Astrocyte (in vitro differentiated cells and primary cell): ENCODE data around the gene FAAP100. TPM values are rescaled to one million over a fixed set of nuclear protein-coding genes. Genes with fewer than 3 reads are reported as not detected.

Experiments used
- DNase-seq: peaks from one replicate; pipeline ENCODE4 v3.0.0-alpha.2; 2010; ENCODE audit warnings: low read depth
- FAIRE-seq: peaks from 2 replicates; lab custom pipeline; 2011; peaks lifted over from hg19 to GRCh38; lab: Jason Lieb, UNC
- H2AFZ ChIP-seq: 2 replicates; pipeline ENCODE4 v1.6.0; 2012; ENCODE audit warnings: low read depth, low read length, inconsistent platforms
- H3K27ac ChIP-seq: 2 replicates; pipeline ENCODE4 v1.5.1; 2011; ENCODE audit warnings: low read depth, low read length, inconsistent platforms
- H3K27me3 ChIP-seq: 2 replicates; pipeline ENCODE4 v1.6.0; 2011; ENCODE audit warnings: low read length, inconsistent platforms; ENCODE audit not compliant: insufficient read depth
- H3K36me3 ChIP-seq: 2 replicates; pipeline ENCODE4 v1.5.1; 2011; ENCODE audit warnings: low read length, inconsistent platforms; ENCODE audit not compliant: insufficient read depth
- H3K4me1 ChIP-seq: 2 replicates; pipeline ENCODE4 v1.5.1; 2011; ENCODE audit warnings: low read length, inconsistent platforms; ENCODE audit not compliant: insufficient read depth
- H3K4me2 ChIP-seq: 2 replicates; pipeline ENCODE4 v1.6.0; 2012; ENCODE audit warnings: low read length, inconsistent platforms
- H3K4me3 ChIP-seq: 2 replicates; pipeline ENCODE4 v1.5.1; 2011; ENCODE audit warnings: low read depth, mild to moderate bottlenecking, low read length, inconsistent platforms; ENCODE audit not compliant: insufficient read depth
- H3K79me2 ChIP-seq: 2 replicates; pipeline ENCODE4 v1.6.0; 2012; ENCODE audit warnings: mild to moderate bottlenecking, low read length, inconsistent platforms; ENCODE audit not compliant: insufficient read depth
- H3K9ac ChIP-seq: 2 replicates; pipeline ENCODE4 v1.6.0; 2012; ENCODE audit warnings: mild to moderate bottlenecking, low read length, inconsistent platforms
- H3K9me3 ChIP-seq: 2 replicates; pipeline ENCODE4 v1.5.1; 2012; ENCODE audit warnings: low read depth, mild to moderate bottlenecking, low read length, inconsistent platforms; ENCODE audit not compliant: insufficient read depth
- H4K20me1 ChIP-seq: 2 replicates; pipeline ENCODE4 v1.6.0; 2012; ENCODE audit warnings: low read length, inconsistent platforms; ENCODE audit not compliant: insufficient read depth
- H3K27ac Mint-ChIP-seq: one replicate; pipeline ENCODE4 v1.8.0; 2021; ENCODE audit warnings: mild to moderate bottlenecking, mixed read lengths; ENCODE audit not compliant: unreplicated experiment
- H3K27me3 Mint-ChIP-seq: one replicate; pipeline ENCODE4 v1.8.0; 2021; ENCODE audit warnings: low read depth, mixed read lengths; ENCODE audit not compliant: unreplicated experiment
- H3K36me3 Mint-ChIP-seq: one replicate; pipeline ENCODE4 v1.8.0; 2021; ENCODE audit warnings: low read depth, mixed read lengths; ENCODE audit not compliant: unreplicated experiment
- H3K4me1 Mint-ChIP-seq: one replicate; pipeline ENCODE4 v1.8.0; 2021; ENCODE audit warnings: low read depth, mixed read lengths; ENCODE audit not compliant: unreplicated experiment
- H3K4me3 Mint-ChIP-seq: one replicate; pipeline ENCODE4 v1.8.0; 2021; ENCODE audit warnings: mild to moderate bottlenecking, moderate library complexity, mixed read lengths; ENCODE audit not compliant: unreplicated experiment
- H3K9me3 Mint-ChIP-seq: one replicate; pipeline ENCODE4 v1.8.0; 2021; ENCODE audit warnings: mild to moderate bottlenecking, mixed read lengths; ENCODE audit not compliant: unreplicated experiment
- EZH2 ChIP-seq: IDR thresholded peaks from 2 replicates; pipeline ENCODE4 v1.6.1; 2012; ENCODE audit warnings: mild to moderate bottlenecking, low read length, inconsistent platforms; ENCODE audit not compliant: insufficient read depth
- total RNA-seq: library from RNA; stranded (reverse); gene quantifications from 2 replicates; pipeline ENCODE4 v1.2.1, GENCODE V29; 2021
- TF ChIP-seq, protein P1 (sequence below): IDR thresholded peaks from 2 replicates; pipeline ENCODE4 v1.5.1; 2011; ENCODE audit warnings: low read depth, mild to moderate bottlenecking, inconsistent platforms, low read length, moderate library complexity; ENCODE audit not compliant: insufficient read depth

Gene FAAP100
- total RNA-seq, 1 donor from 2014 or later = 38.9 TPM

DNA sequence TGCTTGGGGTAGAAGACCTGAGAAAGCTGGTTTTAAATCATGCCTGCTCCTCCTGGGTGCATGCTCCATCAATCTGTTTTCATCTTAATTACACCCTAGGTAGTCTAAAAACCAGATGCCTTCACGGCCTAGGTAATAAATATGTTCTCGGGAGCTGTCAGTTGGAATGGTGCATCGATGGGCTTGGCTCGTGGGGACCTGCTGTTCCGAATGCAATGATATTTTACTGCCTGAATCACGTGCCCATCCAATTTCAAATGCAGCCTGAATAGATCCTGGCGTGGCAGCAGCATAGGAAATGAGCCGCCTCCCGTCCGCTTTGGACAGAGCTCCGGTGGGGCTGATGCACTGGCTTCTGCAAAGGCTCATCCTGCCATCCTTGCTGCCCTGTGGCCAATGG lies 18.8 kb upstream of the FAAP100 start:
- no peaks in the 10 kb centered on the region for H3K9me3 ChIP-seq
- Mint-ChIP-seq H3K4me3 (no peak overlapping the region), H3K36me3 (peaks cover 37% of the 10 kb centered on the region), H3K27ac (no peak overlapping the region), H3K4me1 (peaks cover 37% of the 10 kb centered on the region), H3K9me3 (no peaks in the 10 kb centered on the region), H3K27me3 (no peaks in the 10 kb centered on the region)
- no peak overlapping the region for H3K4me3 ChIP-seq
- no peak for TF ChIP-seq EZH2
- TF ChIP-seq, protein P1, sequence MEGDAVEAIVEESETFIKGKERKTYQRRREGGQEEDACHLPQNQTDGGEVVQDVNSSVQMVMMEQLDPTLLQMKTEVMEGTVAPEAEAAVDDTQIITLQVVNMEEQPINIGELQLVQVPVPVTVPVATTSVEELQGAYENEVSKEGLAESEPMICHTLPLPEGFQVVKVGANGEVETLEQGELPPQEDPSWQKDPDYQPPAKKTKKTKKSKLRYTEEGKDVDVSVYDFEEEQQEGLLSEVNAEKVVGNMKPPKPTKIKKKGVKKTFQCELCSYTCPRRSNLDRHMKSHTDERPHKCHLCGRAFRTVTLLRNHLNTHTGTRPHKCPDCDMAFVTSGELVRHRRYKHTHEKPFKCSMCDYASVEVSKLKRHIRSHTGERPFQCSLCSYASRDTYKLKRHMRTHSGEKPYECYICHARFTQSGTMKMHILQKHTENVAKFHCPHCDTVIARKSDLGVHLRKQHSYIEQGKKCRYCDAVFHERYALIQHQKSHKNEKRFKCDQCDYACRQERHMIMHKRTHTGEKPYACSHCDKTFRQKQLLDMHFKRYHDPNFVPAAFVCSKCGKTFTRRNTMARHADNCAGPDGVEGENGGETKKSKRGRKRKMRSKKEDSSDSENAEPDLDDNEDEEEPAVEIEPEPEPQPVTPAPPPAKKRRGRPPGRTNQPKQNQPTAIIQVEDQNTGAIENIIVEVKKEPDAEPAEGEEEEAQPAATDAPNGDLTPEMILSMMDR = no peak
- no peaks in the 10 kb centered on the region for H3K27me3 ChIP-seq
- DNase-seq (no peak), FAIRE-seq (no peak)
- peaks cover 28% of the 10 kb centered on the region for H3K79me2 ChIP-seq
- H3K9ac ChIP-seq = no peak overlapping the region
- no peak overlapping the region for H3K4me2 ChIP-seq
- no peaks in the 10 kb centered on the region for H4K20me1 ChIP-seq
- no peak overlapping the region for H2AFZ ChIP-seq
- H3K4me1 ChIP-seq = peaks cover 32% of the 10 kb centered on the region
- H3K36me3 ChIP-seq = peaks cover 30% of the 10 kb centered on the region
- no peak overlapping the region for H3K27ac ChIP-seq

DNA sequence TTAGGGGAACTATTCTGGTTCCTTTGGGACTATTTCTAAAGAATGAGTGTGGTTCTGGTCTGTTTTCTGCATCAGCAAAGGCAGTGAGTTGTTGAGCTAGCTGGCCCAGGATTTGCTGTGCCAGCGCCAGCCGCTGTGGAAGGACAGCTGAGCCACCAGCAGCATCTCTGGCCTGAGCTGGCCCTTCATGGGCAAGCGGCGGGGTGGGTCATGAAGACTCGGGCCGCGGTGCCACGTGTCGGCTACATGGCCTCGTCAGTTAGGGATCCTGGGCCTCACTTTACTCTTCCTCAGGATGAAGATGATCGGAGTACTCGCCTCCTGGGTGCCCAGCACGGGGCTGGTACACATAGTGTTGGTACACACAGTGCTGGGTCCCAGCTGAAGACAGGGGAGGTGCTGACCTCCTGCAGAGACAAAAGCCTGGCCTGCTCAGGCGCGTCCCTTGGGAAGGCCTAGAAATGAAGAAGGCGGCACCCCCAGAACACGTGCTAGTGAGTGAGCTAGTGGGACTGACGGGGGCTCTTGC lies 17.9 kb upstream of the FAAP100 start:
- Histone ChIP-seq H4K20me1 (no peaks in the 10 kb centered on the region), H3K27me3 (no peaks in the 10 kb centered on the region), H3K27ac (no peak overlapping the region), H3K4me2 (no peak overlapping the region), H3K4me1 (peaks cover 30% of the 10 kb centered on the region), H3K79me2 (peaks cover 21% of the 10 kb centered on the region), H2AFZ (no peak overlapping the region), H3K4me3 (no peak overlapping the region), H3K9me3 (no peaks in the 10 kb centered on the region), H3K36me3 (peaks cover 32% of the 10 kb centered on the region), H3K9ac (no peak overlapping the region)
- Mint-ChIP-seq H3K9me3 (no peaks in the 10 kb centered on the region), H3K4me1 (peaks cover 42% of the 10 kb centered on the region), H3K27me3 (no peaks in the 10 kb centered on the region), H3K27ac (no peak overlapping the region), H3K36me3 (peaks cover 34% of the 10 kb centered on the region), H3K4me3 (no peak overlapping the region)
- no peak for DNase-seq
- TF ChIP-seq EZH2 = no peak
- TF ChIP-seq, protein P1 = no peak
- FAIRE-seq = no peak

DNA sequence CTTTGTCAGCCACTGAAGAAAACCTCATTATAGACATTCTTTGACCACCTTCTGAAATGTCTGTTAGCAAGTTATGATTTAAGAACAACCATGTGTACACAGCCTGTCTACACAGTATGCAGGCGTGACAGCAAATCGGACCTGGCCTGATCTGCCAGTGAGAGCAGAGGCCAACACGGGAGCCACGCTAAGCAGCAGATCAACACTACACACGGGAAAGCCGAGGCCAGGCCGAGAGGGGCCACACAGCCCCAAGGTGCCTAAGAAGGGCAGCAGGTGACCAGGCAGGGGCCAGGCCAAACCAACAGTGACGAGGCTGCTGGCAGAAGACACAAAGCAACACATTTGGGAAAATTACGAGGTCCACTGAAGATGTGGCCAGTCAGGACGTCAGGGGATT lies 16.3 kb upstream of the FAAP100 start:
- no peak overlapping the region for H3K4me3 ChIP-seq
- H3K79me2 ChIP-seq = peaks cover 16% of the 10 kb centered on the region
- no peaks in the 10 kb centered on the region for H4K20me1 ChIP-seq
- no peaks in the 10 kb centered on the region for H3K27me3 Mint-ChIP-seq
- H3K9ac ChIP-seq = peak overlapping the region; percentile 5
- no peak overlapping the region for H3K4me3 Mint-ChIP-seq
- H3K4me1 Mint-ChIP-seq = peaks cover 54% of the 10 kb centered on the region
- no peaks in the 10 kb centered on the region for H3K9me3 ChIP-seq
- no peak for FAIRE-seq
- no peak for TF ChIP-seq EZH2
- TF ChIP-seq, protein P1 = no peak
- peak overlapping the region; percentile 96 for H3K27ac Mint-ChIP-seq
- H3K36me3 ChIP-seq = peaks cover 33% of the 10 kb centered on the region
- peak overlapping the region; percentile 10 for H3K27ac ChIP-seq
- peaks cover 30% of the 10 kb centered on the region for H3K4me1 ChIP-seq
- no peaks in the 10 kb centered on the region for H3K9me3 Mint-ChIP-seq
- no peaks in the 10 kb centered on the region for H3K27me3 ChIP-seq
- no peak overlapping the region for H2AFZ ChIP-seq
- peak overlapping the region; percentile 82 for H3K4me2 ChIP-seq
- no peak for DNase-seq
- peaks cover 27% of the 10 kb centered on the region for H3K36me3 Mint-ChIP-seq
